DOHH2 (cell line): ENCODE measurements around the gene TCFL5.

Experiments used
- CTCF ChIP-seq: fragments of 200-600 bp; sonication (generic); IDR thresholded peaks from one replicate; pipeline ENCODE4 v1.5.1; 2014; ENCODE audit warnings: antibody characterized with exemption, mild to moderate bottlenecking, low read depth, low read length; ENCODE audit not compliant: poor library complexity, severe bottlenecking
- EZH2phosphoT487 ChIP-seq: fragments of 200-600 bp; sonication (generic); IDR thresholded peaks from 2 replicates; pipeline ENCODE4 v1.6.1; 2017; ENCODE audit warnings: borderline replicate concordance, mild to moderate bottlenecking, antibody characterized with exemption, low read length, moderate library complexity, mixed read lengths

GRCh38 chr20:62801284-62802010 is 60.2 kb downstream of the TCFL5 start:
- TF ChIP-seq CTCF (no peak), EZH2phosphoT487 (no peak)
